Fibroblast of mammary gland (primary cell): Measurements from ENCODE around the gene SLC23A2.

Experiments used
- DNase-seq: peaks from one replicate; pipeline ENCODE4 v3.0.0-alpha.2; 2010; ENCODE audit warnings: low read depth
- H3K4me3 ChIP-seq: 2 replicates; pipeline ENCODE4 v1.5.1; 2011; ENCODE audit warnings: low read depth, mild to moderate bottlenecking, low read length, moderate library complexity; ENCODE audit not compliant: control insufficient read depth
- CTCF ChIP-seq: conservative IDR thresholded peaks from 2 replicates; pipeline ENCODE4 v1.5.1; 2011; ENCODE audit warnings: low read depth, low read length, inconsistent platforms; ENCODE audit not compliant: control insufficient read depth, insufficient read depth

SLC23A2 gene

GRCh38 chr20:4869290-4870193 lies 131.8 kb downstream of the SLC23A2 start:
- DNase-seq, result no peak
- H3K4me3 ChIP-seq, result no peak overlapping the region
- no peak for TF ChIP-seq CTCF

- TF ChIP-seq CTCF, result no peak
- no peak for DNase-seq
- H3K4me3 ChIP-seq, result no peak overlapping the region
Measured at GRCh38 chr20:4867051-4867450, 134.3 kb downstream of the SLC23A2 start.

- no peak for TF ChIP-seq CTCF
- H3K4me3 ChIP-seq, result no peak overlapping the region
- no peak for DNase-seq
Measured at GRCh38 chr20:4866429-4866828, 134.9 kb downstream of the SLC23A2 start.

- DNase-seq, result no peak
- TF ChIP-seq CTCF, result no peak
Measured at GRCh38 chr20:4864311-4864752, 137.0 kb downstream of the SLC23A2 start.

GRCh38 chr20:4862661-4863060 lies 138.6 kb downstream of the SLC23A2 start:
- DNase-seq, result no peak
- TF ChIP-seq CTCF, result no peak
- H3K4me3 ChIP-seq, result no peak overlapping the region

More at GRCh38 chr20:4864311-4864752, 137.0 kb downstream of the SLC23A2 start:
- no peak overlapping the region for H3K4me3 ChIP-seq

- no peak for DNase-seq
- TF ChIP-seq CTCF, result no peak
- H3K4me3 ChIP-seq, result no peak overlapping the region
Measured at GRCh38 chr20:4861961-4862360, 139.3 kb downstream of the SLC23A2 start.
